CD4-positive, alpha-beta T cell (primary cell): ENCODE data around the gene CACNB2. TPM values are rescaled to one million over a fixed set of nuclear protein-coding genes. Genes with fewer than 3 reads are reported as not detected.

ENCODE experiments used
- ATAC-seq: fragments of 200-7000 bp; cut with Tn5 transposase; one replicate; pipeline ENCODE4 v1.10.0; 2022; ENCODE audit warnings: mild to moderate bottlenecking; ENCODE audit not compliant: poor library complexity
- CTCF ChIA-PET: fragments of 350-600 bp; sonication (Branson Sonifier 250); formaldehyde crosslinking; loops from one replicate; lab custom pipeline; 2021; ENCODE audit warnings: antibody characterized with exemption, inconsistent platforms; lab: Charles Lee
- POLR2A ChIA-PET: fragments of 350-600 bp; sonication (Branson Sonifier 250); formaldehyde crosslinking; loops from one replicate; lab custom pipeline; 2021; ENCODE audit warnings: antibody characterized with exemption, inconsistent platforms; lab: Charles Lee
- DNase-seq, 14 experiments: peaks; one replicate each; pipeline ENCODE4 v3.0.0-alpha.2; 2013 to 2020; ENCODE audit warnings: mixed read lengths in 2 of 14
- H3K27ac ChIP-seq, 2 donors: one replicate each; pipeline versions ENCODE4 v1.5.1 to v1.7.0; 2013; ENCODE audit warnings: low read length in 2 of 2, low read depth in 1 of 2, mild to moderate bottlenecking in 1 of 2
- H3K27me3 ChIP-seq, 2 experiments: 1 replicate in 1 of 2; 2 replicates in 1 of 2; pipeline versions ENCODE4 v1.6.1 to v1.7.0; 2013; ENCODE audit warnings: low read length in 2 of 2, control low read depth in 1 of 2, mild to moderate bottlenecking in 1 of 2, moderate library complexity in 1 of 2; ENCODE audit not compliant: insufficient read depth in 2 of 2, control insufficient read depth in 1 of 2
- H3K36me3 ChIP-seq: one replicate; pipeline ENCODE4 v1.6.1; 2013; ENCODE audit warnings: low read length, control low read depth; ENCODE audit not compliant: insufficient read depth
- H3K4me1 ChIP-seq: one replicate; pipeline ENCODE4 v1.6.1; 2013; ENCODE audit warnings: low read length, control low read depth; ENCODE audit not compliant: insufficient read depth
- H3K4me3 ChIP-seq: one replicate; pipeline ENCODE4 v1.5.1; 2013; ENCODE audit warnings: mild to moderate bottlenecking, low read length, moderate library complexity
- H3K9me3 ChIP-seq, 2 experiments: 1 replicate in 1 of 2; 2 replicates in 1 of 2; pipeline versions ENCODE4 v1.6.1 to v1.7.0; 2013; ENCODE audit warnings: low read length in 2 of 2, mild to moderate bottlenecking in 2 of 2, control low read depth in 1 of 2, moderate library complexity in 1 of 2; ENCODE audit not compliant: control insufficient read depth in 1 of 2, insufficient read depth in 1 of 2
- H3K27ac Mint-ChIP-seq: one replicate; pipeline ENCODE4 v1.8.0; 2020; ENCODE audit warnings: mixed read lengths
- H3K27me3 Mint-ChIP-seq: one replicate; pipeline ENCODE4 v1.8.0; 2021; ENCODE audit warnings: mixed read lengths
- H3K36me3 Mint-ChIP-seq: one replicate; pipeline ENCODE4 v1.8.0; 2021; ENCODE audit warnings: low read depth, mixed read lengths
- H3K4me1 Mint-ChIP-seq: one replicate; pipeline ENCODE4 v1.8.0; 2021; ENCODE audit warnings: low read depth, mixed read lengths
- H3K4me3 Mint-ChIP-seq: one replicate; pipeline ENCODE4 v1.8.0; 2020; ENCODE audit warnings: mild to moderate bottlenecking, mixed read lengths
- H3K9me3 Mint-ChIP-seq: one replicate; pipeline ENCODE4 v1.8.0; 2020; ENCODE audit warnings: mixed read lengths
- CTCF ChIP-seq: fragments of 200-600 bp; IDR thresholded peaks from one replicate; pipeline ENCODE4 v1.8.0; 2022; ENCODE audit warnings: antibody characterized with exemption, mild to moderate bottlenecking
- intact Hi-C, 2 experiments: fragments of 100-400 bp; cut with DNase I in 1 of 2; cut with micrococcal nuclease in 1 of 2; formaldehyde crosslinking; loops; one replicate each; pipeline versions ENCODE4 v1.15.1 to v1.9.0; 2023 to 2025; cut with DNase I, micrococcal nuclease
- total RNA-seq, 174 experiments: library from RNA in 2 of 174; stranded (reverse) in 2 of 174; gene quantifications; one replicate each; pipeline ENCODE4 v1.2.3 and lab custom pipeline; 2021 to 2026

CACNB2 gene
- total RNA-seq, 2 experiments from 2014 or later = 0.34 TPM; not detected in 1

DNA sequence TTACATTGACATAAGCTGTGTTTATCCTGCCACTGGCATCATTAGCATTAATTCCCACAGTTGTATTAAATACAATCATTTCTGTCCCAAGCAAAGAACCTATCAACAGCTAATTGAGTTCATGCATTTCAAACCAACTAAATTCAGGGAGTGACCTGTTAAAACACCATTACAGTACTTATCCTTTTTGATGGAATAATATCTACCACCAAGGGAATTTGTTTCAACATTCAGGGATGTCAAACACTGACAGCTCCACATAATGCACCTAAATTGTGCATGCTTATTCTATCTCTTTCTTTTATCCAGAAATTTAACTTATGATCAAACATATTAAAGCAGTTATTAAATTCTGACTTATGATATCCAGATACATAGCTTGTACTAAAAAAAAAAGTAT is 374.3 kb downstream of the CACNB2 start:
- peaks cover 15% of the 10 kb centered on the region for H3K9me3 Mint-ChIP-seq
- H3K36me3 ChIP-seq = no peaks in the 10 kb centered on the region
- intact Hi-C loops = no loop called here
- H3K27me3 Mint-ChIP-seq = no peaks in the 10 kb centered on the region
- POLR2A ChIA-PET = no interaction called here
- no peaks in the 10 kb centered on the region for H3K4me1 Mint-ChIP-seq
- H3K27me3 ChIP-seq = no peaks in the 10 kb centered on the region
- CTCF ChIA-PET = no interaction called here
- H3K4me3 ChIP-seq = no peak overlapping the region
- H3K27ac ChIP-seq = no peak overlapping the region
- peaks cover 4% of the 10 kb centered on the region in 2 experiments for H3K9me3 ChIP-seq
- no peak overlapping the region for H3K4me3 Mint-ChIP-seq
- peaks cover 11% of the 10 kb centered on the region for H3K36me3 Mint-ChIP-seq
- DNase-seq (no peak), ATAC-seq (no peak)
- TF ChIP-seq CTCF = no peak
- H3K4me1 ChIP-seq = no peaks in the 10 kb centered on the region
- no peak overlapping the region for H3K27ac Mint-ChIP-seq

DNA sequence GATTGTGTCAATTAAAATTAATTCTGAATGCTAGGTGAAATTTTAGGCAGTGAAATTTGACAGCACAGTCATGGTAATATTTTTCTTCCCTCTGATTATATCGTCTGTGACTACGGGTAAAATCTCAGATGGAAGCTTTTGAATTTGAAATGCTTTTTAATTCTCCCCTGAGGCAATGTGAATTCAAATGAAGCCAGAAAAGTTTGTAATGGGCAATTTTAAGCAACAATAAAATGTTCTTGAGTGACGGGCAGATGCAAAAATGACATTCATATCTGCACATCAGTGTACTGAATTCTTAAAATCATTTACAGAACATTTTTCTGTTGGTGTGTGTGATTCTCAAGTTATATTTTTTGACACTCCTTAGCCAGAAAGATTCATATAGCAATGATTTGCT is 376.6 kb downstream of the CACNB2 start:
- TF ChIP-seq CTCF = no peak
- CTCF ChIA-PET = no interaction called here
- Histone ChIP-seq H3K4me1 (no peaks in the 10 kb centered on the region), H3K27me3 (no peaks in the 10 kb centered on the region), H3K27ac (no peak overlapping the region), H3K9me3 (peaks cover 4% of the 10 kb centered on the region in 2 experiments), H3K36me3 (no peaks in the 10 kb centered on the region), H3K4me3 (no peak overlapping the region)
- Mint-ChIP-seq H3K36me3 (peaks cover 11% of the 10 kb centered on the region), H3K27me3 (no peaks in the 10 kb centered on the region), H3K9me3 (peaks cover 11% of the 10 kb centered on the region), H3K27ac (no peak overlapping the region), H3K4me3 (no peak overlapping the region), H3K4me1 (no peaks in the 10 kb centered on the region)
- intact Hi-C loops = no loop called here
- ATAC-seq (no peak), DNase-seq (no peak)
- POLR2A ChIA-PET = no interaction called here

DNA sequence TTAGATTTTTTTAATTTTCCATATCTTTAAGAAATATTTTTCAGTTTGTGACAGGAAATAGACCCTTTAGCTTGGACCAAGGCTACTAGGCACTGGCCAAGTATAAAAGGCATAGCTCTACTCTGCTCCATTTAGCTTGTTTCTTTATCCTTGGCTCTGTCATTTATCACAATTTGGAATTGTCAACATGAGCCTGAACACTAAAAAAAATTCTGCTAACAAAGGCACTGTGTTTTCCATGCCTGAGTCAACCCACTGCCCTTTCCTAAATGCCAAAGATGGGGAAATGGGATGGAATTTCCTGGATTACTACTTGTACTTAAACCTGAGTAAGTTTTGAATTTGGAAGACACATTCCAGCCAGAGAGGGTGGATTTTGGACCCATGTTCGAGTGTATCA is 382.8 kb downstream of the CACNB2 start:
- Histone ChIP-seq H3K27ac (no peak overlapping the region), H3K4me3 (no peak overlapping the region), H3K9me3 (no peaks in the 10 kb centered on the region), H3K4me1 (no peaks in the 10 kb centered on the region), H3K36me3 (no peaks in the 10 kb centered on the region), H3K27me3 (no peaks in the 10 kb centered on the region)
- DNase-seq (no peak), ATAC-seq (no peak)
- no peak for TF ChIP-seq CTCF
- Mint-ChIP-seq H3K27me3 (no peaks in the 10 kb centered on the region), H3K4me1 (no peaks in the 10 kb centered on the region), H3K36me3 (no peaks in the 10 kb centered on the region), H3K4me3 (no peak overlapping the region), H3K27ac (no peak overlapping the region), H3K9me3 (no peaks in the 10 kb centered on the region)
- intact Hi-C loops = no loop called here
- POLR2A ChIA-PET = no interaction called here
- CTCF ChIA-PET = no interaction called here
